ENCODE measurements around the gene ACSF3. TPM values are rescaled to one million over a fixed set of nuclear protein-coding genes. Genes with fewer than 3 reads are reported as not detected.
A peak's percentile ranks its signal among the peaks of the same experiment; 100 is the strongest.

Gene ACSF3
- total RNA-seq, 1 experiment from 2014 or later, result 55.2 TPM

DNA sequence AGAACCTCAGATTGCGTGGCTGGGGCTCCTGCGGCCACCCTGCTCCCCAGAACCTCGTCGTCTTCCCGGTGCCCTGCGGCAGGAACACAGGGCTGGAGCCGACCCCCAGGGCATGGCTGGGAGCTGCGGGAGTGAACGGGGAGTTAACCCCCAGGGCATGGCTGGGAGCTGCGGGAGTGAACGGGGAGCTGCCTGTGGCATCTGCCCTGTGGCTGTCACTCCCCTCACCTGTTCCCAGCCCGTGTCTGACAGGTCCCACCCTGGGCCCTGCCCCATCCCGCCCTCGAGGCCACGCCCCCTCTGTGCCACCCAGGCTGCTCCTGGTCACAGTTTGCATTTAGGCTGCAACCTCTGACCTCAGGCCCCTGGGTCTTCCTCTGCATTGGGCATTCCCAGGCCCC lies 39.4 kb upstream of the ACSF3 start:
- no peaks in the 10 kb centered on the region for H3K9me3 Mint-ChIP-seq (ENCODE audit: unreplicated experiment)
- CTCF ChIA-PET, result interaction anchor here (0.6 kb wide), 1 partner anchor 96 kb away, joined by 3 read pairs; no protein-coding TSS in a partner anchor
- POLR2A ChIA-PET, result no interaction called here

GRCh38 chr16:89054714-89055113 lies 38.9 kb upstream of the ACSF3 start:
- Mint-ChIP-seq H3K27ac (ENCODE audit: unreplicated experiment) (no peak overlapping the region), H3K36me3 (ENCODE audit: insufficient read depth, unreplicated experiment) (peaks cover 5% of the 10 kb centered on the region), H3K9me3 (ENCODE audit: unreplicated experiment) (no peaks in the 10 kb centered on the region), H3K4me3 (ENCODE audit: unreplicated experiment) (peak overlapping the region; percentile 44), H3K4me1 (ENCODE audit: low read depth, unreplicated experiment) (peaks cover 6% of the 10 kb centered on the region), H3K27me3 (ENCODE audit: insufficient read depth, unreplicated experiment) (no peaks in the 10 kb centered on the region)
- Histone ChIP-seq H3K36me3 (ENCODE audit: control insufficient read depth, insufficient read depth, low read length) (no peaks in the 10 kb centered on the region), H3K4me3 (ENCODE audit: low read depth, low read length) (no peak overlapping the region), H3K4me1 (no peaks in the 10 kb centered on the region), H3K9me3 (no peaks in the 10 kb centered on the region), H3K27me3 (replicated peaks; ENCODE audit: control insufficient read depth, insufficient read depth, low read length) (no peaks in the 10 kb centered on the region; the same call in 1 of the 2 replicates)
- no peak for DNase-seq
- ChIA-PET CTCF (interaction anchor here (0.6 kb wide), 1 partner anchor 97 kb away, joined by 3 read pairs; no protein-coding TSS in a partner anchor), POLR2A (no interaction called here)
- BruUV-seq (replicated peaks), result no TSS peak
- intact Hi-C loops (cut with micrococcal nuclease; ENCODE audit: unreplicated experiment), result no loop called here
- TF ChIP-seq, protein P1, sequence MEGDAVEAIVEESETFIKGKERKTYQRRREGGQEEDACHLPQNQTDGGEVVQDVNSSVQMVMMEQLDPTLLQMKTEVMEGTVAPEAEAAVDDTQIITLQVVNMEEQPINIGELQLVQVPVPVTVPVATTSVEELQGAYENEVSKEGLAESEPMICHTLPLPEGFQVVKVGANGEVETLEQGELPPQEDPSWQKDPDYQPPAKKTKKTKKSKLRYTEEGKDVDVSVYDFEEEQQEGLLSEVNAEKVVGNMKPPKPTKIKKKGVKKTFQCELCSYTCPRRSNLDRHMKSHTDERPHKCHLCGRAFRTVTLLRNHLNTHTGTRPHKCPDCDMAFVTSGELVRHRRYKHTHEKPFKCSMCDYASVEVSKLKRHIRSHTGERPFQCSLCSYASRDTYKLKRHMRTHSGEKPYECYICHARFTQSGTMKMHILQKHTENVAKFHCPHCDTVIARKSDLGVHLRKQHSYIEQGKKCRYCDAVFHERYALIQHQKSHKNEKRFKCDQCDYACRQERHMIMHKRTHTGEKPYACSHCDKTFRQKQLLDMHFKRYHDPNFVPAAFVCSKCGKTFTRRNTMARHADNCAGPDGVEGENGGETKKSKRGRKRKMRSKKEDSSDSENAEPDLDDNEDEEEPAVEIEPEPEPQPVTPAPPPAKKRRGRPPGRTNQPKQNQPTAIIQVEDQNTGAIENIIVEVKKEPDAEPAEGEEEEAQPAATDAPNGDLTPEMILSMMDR (IDR thresholded peaks at IDR 0.05; ENCODE audit: insufficient read depth in 1 of 2, low read depth in 1 of 2, low read length in 1 of 2, severe bottlenecking in 1 of 2, unreplicated experiment in 1 of 2), result no peak

More for the DNA sequence above, 39.4 kb upstream of the ACSF3 start:
- H3K36me3 ChIP-seq (ENCODE audit: control insufficient read depth, insufficient read depth, low read length), result no peaks in the 10 kb centered on the region
- H3K4me3 ChIP-seq (ENCODE audit: low read depth, low read length), result no peak overlapping the region
- H3K27ac Mint-ChIP-seq (ENCODE audit: unreplicated experiment), result no peak overlapping the region
- no peak for DNase-seq
- H3K27me3 Mint-ChIP-seq (ENCODE audit: insufficient read depth, unreplicated experiment), result no peaks in the 10 kb centered on the region
- H3K36me3 Mint-ChIP-seq (ENCODE audit: insufficient read depth, unreplicated experiment), result peaks cover 5% of the 10 kb centered on the region
- TF ChIP-seq, protein P1 (IDR thresholded peaks at IDR 0.05; ENCODE audit: insufficient read depth in 1 of 2, low read depth in 1 of 2, low read length in 1 of 2, severe bottlenecking in 1 of 2, unreplicated experiment in 1 of 2), result no peak
- no peaks in the 10 kb centered on the region; the same call in 1 of the 2 replicates for H3K27me3 ChIP-seq (replicated peaks; ENCODE audit: control insufficient read depth, insufficient read depth, low read length)
- intact Hi-C loops (cut with micrococcal nuclease; ENCODE audit: unreplicated experiment), result no loop called here
- peak overlapping the region; percentile 44 for H3K4me3 Mint-ChIP-seq (ENCODE audit: unreplicated experiment)
- BruUV-seq (replicated peaks), result no TSS peak
- peaks cover 6% of the 10 kb centered on the region for H3K4me1 Mint-ChIP-seq (ENCODE audit: low read depth, unreplicated experiment)
- no peaks in the 10 kb centered on the region for H3K4me1 ChIP-seq
- no peaks in the 10 kb centered on the region for H3K9me3 ChIP-seq

DNA sequence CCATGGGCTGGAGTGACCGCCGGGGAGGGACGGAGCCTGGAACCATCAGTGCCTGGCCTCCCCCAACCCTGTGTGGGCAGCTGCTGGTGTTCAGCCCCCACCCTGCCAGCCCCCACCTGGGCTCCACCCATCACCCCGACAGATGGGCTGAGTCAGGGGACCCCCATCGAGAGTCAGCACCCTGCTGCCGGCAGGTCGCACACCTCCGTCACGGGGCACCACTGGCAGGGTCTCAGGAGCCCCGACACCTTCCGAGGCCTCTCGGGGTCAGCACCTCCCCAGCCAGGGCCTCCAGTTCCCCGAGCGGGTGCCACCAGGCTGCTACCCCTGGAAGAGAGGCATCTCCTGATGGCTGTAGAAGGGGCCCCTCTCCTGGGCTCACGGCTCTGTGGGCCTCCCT lies 38.3 kb upstream of the ACSF3 start:
- TF ChIP-seq, protein P1 (IDR thresholded peaks at IDR 0.05; ENCODE audit: insufficient read depth in 1 of 2, low read depth in 1 of 2, low read length in 1 of 2, severe bottlenecking in 1 of 2, unreplicated experiment in 1 of 2), result no peak
- no peaks in the 10 kb centered on the region for H3K27me3 Mint-ChIP-seq (ENCODE audit: insufficient read depth, unreplicated experiment)
- Histone ChIP-seq H3K36me3 (ENCODE audit: control insufficient read depth, insufficient read depth, low read length) (no peaks in the 10 kb centered on the region), H3K4me1 (no peaks in the 10 kb centered on the region), H3K4me3 (ENCODE audit: low read depth, low read length) (no peak overlapping the region), H3K27me3 (replicated peaks; ENCODE audit: control insufficient read depth, insufficient read depth, low read length) (no peaks in the 10 kb centered on the region; the same call in 1 of the 2 replicates), H3K9me3 (no peaks in the 10 kb centered on the region)
- CTCF ChIA-PET, result no interaction called here
- H3K4me1 Mint-ChIP-seq (ENCODE audit: low read depth, unreplicated experiment), result peaks cover 6% of the 10 kb centered on the region
- H3K4me3 Mint-ChIP-seq (ENCODE audit: unreplicated experiment), result peak overlapping the region; percentile 44
- BruUV-seq (replicated peaks), result no TSS peak
- H3K9me3 Mint-ChIP-seq (ENCODE audit: unreplicated experiment), result no peaks in the 10 kb centered on the region
- H3K27ac Mint-ChIP-seq (ENCODE audit: unreplicated experiment), result no peak overlapping the region
- intact Hi-C loops (cut with micrococcal nuclease; ENCODE audit: unreplicated experiment), result no loop called here
- H3K36me3 Mint-ChIP-seq (ENCODE audit: insufficient read depth, unreplicated experiment), result peaks cover 5% of the 10 kb centered on the region
- POLR2A ChIA-PET, result no interaction called here
- DNase-seq, result no peak
